ENCODE results near the gene SLC22A1. TPM values are rescaled to one million over a fixed set of nuclear protein-coding genes. Genes with fewer than 3 reads are reported as not detected.
"Not testable (repeated sequence)": the region's sequence is repeated elsewhere in the genome, so short reads cannot be mapped to it uniquely, and the experiment has no call there.

Gene SLC22A1
- total RNA-seq, 1 experiment from 2014 or later, result 1.2 TPM

- ChIA-PET POLR2A (no interaction called here), CTCF (interaction anchor here (0.6 to 2.5 kb wide), 14 partner anchors 9 to 579 kb away, joined by 3 to 28 read pairs (median 4); no protein-coding TSS in a partner anchor)
- peaks cover 76% of the 10 kb centered on the region for H3K36me3 Mint-ChIP-seq
- H3K27me3 Mint-ChIP-seq (ENCODE audit: low read depth), result no peaks in the 10 kb centered on the region
- no peaks in the 10 kb centered on the region for H3K4me1 Mint-ChIP-seq
- no peak overlapping the region for H3K4me3 Mint-ChIP-seq
- peak overlapping the region; percentile 14; the same call in 1 of the 2 replicates for H3K27ac Mint-ChIP-seq
- no peak for TF ChIP-seq ZNF416 (CRISPR knock-in tag; IDR thresholded peaks at IDR 0.05)
- no peak for TF ChIP-seq ZBTB21 (CRISPR knock-in tag; IDR thresholded peaks at IDR 0.05; ENCODE audit: borderline replicate concordance)
- peak; percentile 27; the same call in 1 of the 2 replicates for TF ChIP-seq CTCF (IDR thresholded peaks at IDR 0.05)
- no peak for TF ChIP-seq ZNF423 (CRISPR knock-in tag; IDR thresholded peaks at IDR 0.05)
- no peak for TF ChIP-seq EMX1 (CRISPR knock-in tag; IDR thresholded peaks at IDR 0.05)
- TF ChIP-seq, protein P1, sequence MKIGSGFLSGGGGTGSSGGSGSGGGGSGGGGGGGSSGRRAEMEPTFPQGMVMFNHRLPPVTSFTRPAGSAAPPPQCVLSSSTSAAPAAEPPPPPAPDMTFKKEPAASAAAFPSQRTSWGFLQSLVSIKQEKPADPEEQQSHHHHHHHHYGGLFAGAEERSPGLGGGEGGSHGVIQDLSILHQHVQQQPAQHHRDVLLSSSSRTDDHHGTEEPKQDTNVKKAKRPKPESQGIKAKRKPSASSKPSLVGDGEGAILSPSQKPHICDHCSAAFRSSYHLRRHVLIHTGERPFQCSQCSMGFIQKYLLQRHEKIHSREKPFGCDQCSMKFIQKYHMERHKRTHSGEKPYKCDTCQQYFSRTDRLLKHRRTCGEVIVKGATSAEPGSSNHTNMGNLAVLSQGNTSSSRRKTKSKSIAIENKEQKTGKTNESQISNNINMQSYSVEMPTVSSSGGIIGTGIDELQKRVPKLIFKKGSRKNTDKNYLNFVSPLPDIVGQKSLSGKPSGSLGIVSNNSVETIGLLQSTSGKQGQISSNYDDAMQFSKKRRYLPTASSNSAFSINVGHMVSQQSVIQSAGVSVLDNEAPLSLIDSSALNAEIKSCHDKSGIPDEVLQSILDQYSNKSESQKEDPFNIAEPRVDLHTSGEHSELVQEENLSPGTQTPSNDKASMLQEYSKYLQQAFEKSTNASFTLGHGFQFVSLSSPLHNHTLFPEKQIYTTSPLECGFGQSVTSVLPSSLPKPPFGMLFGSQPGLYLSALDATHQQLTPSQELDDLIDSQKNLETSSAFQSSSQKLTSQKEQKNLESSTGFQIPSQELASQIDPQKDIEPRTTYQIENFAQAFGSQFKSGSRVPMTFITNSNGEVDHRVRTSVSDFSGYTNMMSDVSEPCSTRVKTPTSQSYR (CRISPR knock-in tag; IDR thresholded peaks at IDR 0.05), result no peak
- no peaks in the 10 kb centered on the region for H3K9me3 Mint-ChIP-seq
- ATAC-seq (peak; percentile 86), DNase-seq (ENCODE audit: low spot score) (peak; percentile 63)
Observed at GRCh38 chr6:160088069-160088783, 33.4 kb upstream of the SLC22A1 start.

- H3K9me3 Mint-ChIP-seq, result no peaks in the 10 kb centered on the region
- ChIA-PET POLR2A (no interaction called here), CTCF (interaction anchor here (0.6 to 2.5 kb wide), 11 partner anchors 8 to 578 kb away, joined by 3 to 28 read pairs (median 4); no protein-coding TSS in a partner anchor)
- H3K27ac Mint-ChIP-seq, result no peak overlapping the region; the same call in 1 of the 2 replicates
- no peaks in the 10 kb centered on the region for H3K4me1 Mint-ChIP-seq
- DNase-seq (ENCODE audit: low spot score), result no peak
- no peaks in the 10 kb centered on the region for H3K27me3 Mint-ChIP-seq (ENCODE audit: low read depth)
- TF ChIP-seq CTCF (IDR thresholded peaks at IDR 0.05), result peak; percentile 2; the same call in 1 of the 2 replicates
- TF ChIP-seq AR (CRISPR knock-in tag; IDR thresholded peaks at IDR 0.05), result no peak
- no peak overlapping the region for H3K4me3 Mint-ChIP-seq
- H3K36me3 Mint-ChIP-seq, result peaks cover 76% of the 10 kb centered on the region
- no peak for ATAC-seq
Observed at GRCh38 chr6:160088784-160089533, 32.7 kb upstream of the SLC22A1 start.

- no peaks in the 10 kb centered on the region for H3K9me3 Mint-ChIP-seq
- H3K27me3 Mint-ChIP-seq (ENCODE audit: low read depth), result no peaks in the 10 kb centered on the region
- peaks cover 75% of the 10 kb centered on the region for H3K36me3 Mint-ChIP-seq
- ATAC-seq (no peak), DNase-seq (ENCODE audit: low spot score) (no peak)
- H3K4me3 Mint-ChIP-seq, result no peak overlapping the region
- ChIA-PET POLR2A (no interaction called here), CTCF (no interaction called here)
- no peak overlapping the region for H3K27ac Mint-ChIP-seq
- H3K4me1 Mint-ChIP-seq, result no peaks in the 10 kb centered on the region
- TF ChIP-seq PRRX2 (CRISPR knock-in tag; IDR thresholded peaks at IDR 0.05) (no peak), ATF1 (CRISPR knock-in tag; IDR thresholded peaks at IDR 0.05) (no peak), OVOL2 (CRISPR knock-in tag; IDR thresholded peaks at IDR 0.05; ENCODE audit: borderline replicate concordance) (no peak), TP53 (CRISPR knock-in tag; IDR thresholded peaks at IDR 0.05) (no peak), ZNF121 (CRISPR knock-in tag; IDR thresholded peaks at IDR 0.05) (no peak), GTF2I (CRISPR knock-in tag; conservative IDR thresholded peaks at IDR 0.05) (no peak)
- TF ChIP-seq, protein P2, sequence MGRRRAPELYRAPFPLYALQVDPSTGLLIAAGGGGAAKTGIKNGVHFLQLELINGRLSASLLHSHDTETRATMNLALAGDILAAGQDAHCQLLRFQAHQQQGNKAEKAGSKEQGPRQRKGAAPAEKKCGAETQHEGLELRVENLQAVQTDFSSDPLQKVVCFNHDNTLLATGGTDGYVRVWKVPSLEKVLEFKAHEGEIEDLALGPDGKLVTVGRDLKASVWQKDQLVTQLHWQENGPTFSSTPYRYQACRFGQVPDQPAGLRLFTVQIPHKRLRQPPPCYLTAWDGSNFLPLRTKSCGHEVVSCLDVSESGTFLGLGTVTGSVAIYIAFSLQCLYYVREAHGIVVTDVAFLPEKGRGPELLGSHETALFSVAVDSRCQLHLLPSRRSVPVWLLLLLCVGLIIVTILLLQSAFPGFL (CRISPR knock-in tag; IDR thresholded peaks at IDR 0.05; ENCODE audit: borderline replicate concordance), result no peak
Observed at GRCh38 chr6:160089534-160089897, 32.1 kb upstream of the SLC22A1 start.

DNA sequence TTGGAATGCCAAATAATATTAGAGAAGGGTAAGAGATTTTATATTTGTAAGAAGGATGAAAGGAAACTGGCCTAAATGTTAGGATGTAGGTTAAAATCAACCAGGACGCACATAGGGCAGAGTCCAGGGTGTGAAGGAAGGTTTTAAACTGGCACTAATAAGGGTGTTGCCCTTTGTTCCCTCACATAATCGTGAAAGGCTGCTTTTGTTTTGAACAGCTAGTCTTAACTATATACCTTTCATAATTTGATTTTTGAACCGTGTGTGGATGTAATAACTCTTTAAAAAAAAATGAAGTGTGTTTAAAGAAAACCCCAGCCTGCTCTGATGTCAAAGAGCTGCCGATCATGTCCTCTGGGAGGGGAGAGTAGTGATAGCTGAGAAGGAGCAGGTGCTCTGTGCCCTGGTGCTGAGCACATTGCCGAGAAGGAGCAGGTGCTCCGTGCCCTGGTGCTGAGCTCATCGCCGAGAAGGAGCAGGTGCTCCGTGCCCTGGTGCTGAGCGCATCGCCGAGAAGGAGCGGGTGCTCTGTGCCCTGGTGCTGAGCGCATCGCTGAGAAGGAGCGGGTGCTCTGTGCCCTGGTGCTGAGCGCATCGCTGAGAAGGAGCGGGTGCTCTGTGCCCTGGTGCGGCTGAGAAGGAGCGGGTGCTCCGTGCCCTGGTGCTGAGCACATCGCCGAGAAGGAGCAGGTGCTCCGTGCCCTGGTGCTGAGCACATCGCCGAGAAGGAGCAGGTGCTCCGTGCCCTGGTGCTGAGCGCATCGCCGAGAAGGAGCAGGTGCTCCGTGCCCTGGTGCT lies 31.0 kb upstream of the SLC22A1 start:
- CTCF ChIA-PET; DNase-seq (ENCODE audit: low spot score); H3K9me3 Mint-ChIP-seq; H3K27me3 Mint-ChIP-seq (ENCODE audit: low read depth); H3K4me1 Mint-ChIP-seq; ATAC-seq; H3K4me3 Mint-ChIP-seq; POLR2A ChIA-PET; H3K27ac Mint-ChIP-seq: not testable (repeated sequence)
- H3K36me3 Mint-ChIP-seq, result peaks cover 68% of the 10 kb centered on the region
